ENCODE measurements around the gene LYPD6B.

The LYPD6B gene

DNA sequence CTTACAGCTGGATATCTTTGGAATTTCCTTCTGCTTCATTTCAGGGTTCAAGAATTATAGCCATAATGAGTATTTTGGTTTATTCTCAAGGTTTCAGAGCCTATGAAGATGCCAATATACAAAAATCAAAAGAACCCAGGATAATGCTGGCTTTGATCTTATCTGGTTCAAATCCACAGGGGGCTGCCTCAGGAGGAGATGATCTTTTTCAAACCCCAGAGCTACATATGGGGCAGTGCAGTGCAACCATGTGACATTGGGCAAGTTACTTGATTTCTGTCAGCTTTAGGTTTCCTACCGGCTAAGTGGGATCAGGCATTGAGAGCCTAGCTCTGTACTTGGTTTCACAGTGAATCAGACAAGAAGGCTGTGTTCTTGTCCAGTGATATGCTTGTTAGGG, 23.0 kb upstream of the LYPD6B start:
- DNase-seq: no peak

GRCh38 chr2:149015926-149016563, 22.5 kb upstream of the LYPD6B start:
- DNase-seq: no peak

DNA sequence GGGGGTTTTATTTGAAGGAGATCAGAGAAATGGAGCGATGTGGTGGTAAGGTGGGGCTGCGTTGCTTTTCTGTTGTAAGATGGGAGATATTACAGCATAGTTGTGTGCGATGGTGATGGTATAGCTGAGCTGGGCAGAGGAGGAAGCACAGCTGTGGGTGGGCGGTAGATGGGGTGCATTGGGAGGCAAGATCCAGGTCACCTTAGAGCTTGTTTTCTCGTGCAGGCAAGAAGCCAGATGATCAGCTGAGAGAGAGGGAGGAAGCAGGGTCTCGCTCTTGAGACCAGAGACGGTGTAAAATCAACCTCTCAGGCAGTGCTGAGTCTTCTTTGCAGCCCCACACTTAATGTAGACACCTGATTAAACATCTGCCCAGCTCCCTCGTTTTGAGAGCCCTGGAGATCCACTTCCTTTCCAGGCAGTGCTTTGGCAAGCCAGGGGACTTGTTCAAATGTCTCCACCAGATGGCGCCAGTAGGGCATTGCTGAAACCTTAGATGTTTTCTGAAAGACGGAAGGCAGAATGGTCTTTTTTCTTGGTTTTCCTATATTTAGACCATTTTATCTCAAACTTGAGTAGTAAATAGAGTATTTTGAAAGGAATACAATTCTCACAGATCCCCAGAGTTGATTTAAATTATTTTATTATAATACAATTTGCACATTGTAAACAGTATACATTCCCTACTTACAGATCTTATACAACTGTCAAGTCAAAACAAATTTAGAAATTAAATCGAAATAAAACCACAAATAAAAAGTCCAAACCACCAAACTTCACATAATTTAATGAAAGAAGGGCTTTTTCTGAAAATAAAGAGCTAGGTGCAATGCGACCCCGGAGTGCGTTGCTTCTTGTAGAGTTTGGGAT, 21.1 kb upstream of the LYPD6B start:
- DNase-seq: peak; percentile 80

DNA sequence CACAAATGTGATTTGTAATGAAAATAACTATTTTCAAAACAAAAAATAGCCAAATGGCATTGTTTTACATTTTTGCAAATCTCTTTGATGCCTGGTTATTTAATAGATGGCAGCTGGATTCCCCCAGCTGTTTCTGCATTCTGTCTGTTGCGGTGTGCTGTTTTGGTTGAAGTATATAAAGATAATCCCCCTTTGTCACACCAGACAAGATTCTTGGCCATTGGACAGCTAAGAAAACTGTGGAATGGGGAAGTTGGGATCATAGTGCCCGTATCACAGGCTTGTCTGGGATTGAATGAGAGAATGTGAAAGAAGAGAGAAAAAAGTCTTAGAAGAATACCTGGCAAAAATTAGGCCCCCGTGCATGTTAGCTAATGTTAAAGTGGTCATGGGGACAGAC, 19.5 kb upstream of the LYPD6B start:
- DNase-seq: no peak

- no peak for DNase-seq
Measured at GRCh38 chr2:149019768-149020167, 18.7 kb upstream of the LYPD6B start.

DNA sequence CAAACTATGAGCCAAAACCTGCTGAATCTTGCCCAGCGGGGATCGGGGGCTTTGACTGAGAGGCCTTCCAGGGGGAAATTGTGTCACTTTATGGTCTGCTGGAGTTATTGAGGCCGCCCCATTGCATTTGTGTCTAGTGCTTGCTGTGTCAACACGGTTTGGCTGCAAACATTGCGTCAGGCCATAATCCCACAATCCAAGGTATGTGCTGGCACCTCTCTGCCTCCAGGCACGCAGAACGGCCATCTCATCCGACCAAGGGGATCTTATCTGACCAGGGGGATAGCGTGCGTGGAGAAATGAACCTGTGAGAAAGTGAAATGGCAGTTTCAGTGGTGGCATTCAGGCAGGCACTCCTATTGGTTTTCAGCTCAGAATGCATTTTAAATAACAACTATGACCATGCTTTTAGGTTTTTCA, 18.1 kb upstream of the LYPD6B start:
- no peak for DNase-seq

DNA sequence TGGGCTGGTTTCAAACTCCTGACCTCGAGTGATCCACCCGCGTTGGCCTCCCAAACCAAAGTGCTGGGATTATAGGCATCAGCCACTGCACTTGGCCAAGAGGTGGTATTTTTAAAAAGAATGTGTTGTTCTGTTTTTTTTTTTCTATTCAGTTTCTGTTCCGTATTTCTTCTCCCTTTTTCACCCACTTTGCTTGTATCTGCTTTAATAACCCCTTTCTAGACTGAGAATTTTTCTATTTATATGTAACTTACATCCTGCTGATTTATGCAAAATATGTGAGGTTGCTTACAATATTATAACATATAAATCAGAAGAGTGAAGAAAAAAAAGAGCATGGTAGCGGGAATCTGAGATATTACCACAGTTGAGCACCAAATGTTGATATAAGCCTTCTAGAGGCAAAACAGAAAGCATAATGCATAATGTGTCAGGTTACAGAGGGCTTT, 17.2 kb upstream of the LYPD6B start:
- no peak for DNase-seq

- no peak for DNase-seq
Measured at GRCh38 chr2:149021761-149022160, 16.7 kb upstream of the LYPD6B start.

- no peak for DNase-seq
Measured at GRCh38 chr2:149023091-149023490, 15.4 kb upstream of the LYPD6B start.

GRCh38 chr2:149027590-149028250, 10.8 kb upstream of the LYPD6B start:
- DNase-seq: no peak

- no peak for DNase-seq
Measured at GRCh38 chr2:149028377-149028776, 10.1 kb upstream of the LYPD6B start.

- no peak for DNase-seq
Measured at GRCh38 chr2:149028891-149029290, 9.6 kb upstream of the LYPD6B start.

- DNase-seq: no peak
Measured at GRCh38 chr2:149029307-149029965, 9.1 kb upstream of the LYPD6B start.

GRCh38 chr2:149031396-149031795, 7.1 kb upstream of the LYPD6B start:
- no peak for DNase-seq

DNA sequence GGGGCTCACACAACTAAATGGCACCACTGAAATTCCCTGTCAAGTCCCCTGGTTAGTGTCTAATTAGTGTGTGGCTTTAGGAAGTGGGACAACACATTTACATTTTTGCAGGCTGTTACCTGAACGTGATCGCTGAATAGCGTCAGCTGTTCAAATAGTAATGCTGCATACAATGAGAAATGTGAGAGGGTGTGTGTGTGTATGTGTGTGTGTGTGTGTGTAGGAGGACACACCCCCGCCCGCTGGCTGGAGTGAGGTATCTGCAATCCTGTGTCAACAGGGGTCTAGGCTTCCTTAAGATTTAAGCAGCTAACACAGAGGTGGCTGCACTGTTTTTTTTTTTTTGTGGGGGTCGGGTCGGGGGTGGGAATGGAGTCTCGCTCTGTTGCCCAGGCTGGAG, 4.8 kb upstream of the LYPD6B start:
- no peak for DNase-seq

DNA sequence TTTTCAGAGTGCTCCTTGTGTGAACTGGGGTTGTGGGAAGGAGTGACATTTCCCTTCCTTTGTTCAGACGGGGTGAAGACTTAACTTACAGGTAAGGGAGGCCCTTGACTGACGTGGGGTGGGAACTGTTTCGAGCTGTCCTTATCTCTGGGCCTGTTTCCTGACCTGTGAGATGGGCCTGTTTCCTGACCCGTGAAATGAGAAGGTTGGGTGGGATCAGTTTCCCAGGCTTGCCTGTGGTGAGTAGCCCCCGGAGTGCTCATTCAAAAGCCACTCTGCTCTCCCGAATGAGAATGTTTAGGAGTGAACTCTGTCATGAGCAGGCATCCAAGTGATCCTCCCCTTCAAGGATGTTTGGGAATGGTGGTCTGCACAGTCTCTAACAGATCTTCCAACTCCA, 4.1 kb upstream of the LYPD6B start:
- no peak for DNase-seq

DNA sequence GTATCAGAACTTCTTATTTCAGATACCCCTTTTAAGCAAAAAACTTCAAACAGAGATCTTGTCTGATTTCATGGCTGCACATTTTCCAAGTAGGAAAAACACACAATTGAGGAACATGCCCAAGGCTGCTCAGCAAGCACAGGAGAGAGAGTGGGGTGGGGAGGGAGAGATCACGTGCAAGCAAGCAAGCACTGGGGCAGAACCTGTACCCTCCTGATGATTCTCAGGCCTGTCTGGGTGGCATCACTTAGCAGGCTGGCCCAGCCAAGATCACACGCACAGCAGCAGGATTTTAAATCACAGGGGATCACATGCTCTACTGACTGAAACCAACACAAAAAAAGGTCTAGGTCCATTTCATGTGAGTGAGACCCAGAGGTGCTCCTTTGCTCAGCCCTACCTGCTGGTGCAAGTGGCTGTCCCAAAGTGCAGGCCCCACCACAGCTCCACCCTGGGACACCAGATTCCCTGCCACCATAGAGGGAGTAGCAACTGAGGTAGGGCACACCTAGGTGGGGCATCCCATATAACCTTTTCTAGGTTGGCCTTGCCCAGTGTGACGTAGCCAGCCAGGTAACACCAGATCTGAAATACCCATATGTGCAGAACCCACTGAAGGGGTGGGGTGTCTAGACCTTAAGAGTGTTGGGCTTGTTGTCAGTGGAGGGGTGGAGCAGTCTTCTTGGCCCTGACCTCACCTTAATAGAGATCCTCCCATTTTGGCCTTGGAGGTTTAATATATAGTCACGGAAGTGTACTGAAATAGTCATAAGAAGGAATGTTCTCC, 1.8 kb upstream of the LYPD6B start:
- no peak for DNase-seq

DNA sequence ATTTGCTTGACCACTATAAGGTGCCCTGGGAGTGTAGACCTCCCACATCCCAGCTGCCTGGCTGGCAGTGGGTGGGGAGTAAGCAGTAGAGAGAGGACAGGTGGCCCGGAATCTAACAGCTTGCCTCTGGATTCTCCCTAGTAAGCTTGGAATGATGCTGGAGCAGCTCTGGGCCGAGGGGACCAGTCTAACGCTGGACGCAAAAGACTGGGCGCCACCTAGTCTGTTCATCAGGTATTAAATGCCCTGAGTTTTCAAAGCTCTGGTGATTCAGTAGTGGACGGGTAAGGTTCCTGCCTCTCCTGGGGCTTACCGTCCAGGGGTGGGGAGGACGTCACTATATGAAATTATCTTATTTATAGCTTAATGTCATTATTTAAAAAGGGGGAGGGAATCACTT, 648 bp upstream of the LYPD6B start:
- no peak for DNase-seq

DNA sequence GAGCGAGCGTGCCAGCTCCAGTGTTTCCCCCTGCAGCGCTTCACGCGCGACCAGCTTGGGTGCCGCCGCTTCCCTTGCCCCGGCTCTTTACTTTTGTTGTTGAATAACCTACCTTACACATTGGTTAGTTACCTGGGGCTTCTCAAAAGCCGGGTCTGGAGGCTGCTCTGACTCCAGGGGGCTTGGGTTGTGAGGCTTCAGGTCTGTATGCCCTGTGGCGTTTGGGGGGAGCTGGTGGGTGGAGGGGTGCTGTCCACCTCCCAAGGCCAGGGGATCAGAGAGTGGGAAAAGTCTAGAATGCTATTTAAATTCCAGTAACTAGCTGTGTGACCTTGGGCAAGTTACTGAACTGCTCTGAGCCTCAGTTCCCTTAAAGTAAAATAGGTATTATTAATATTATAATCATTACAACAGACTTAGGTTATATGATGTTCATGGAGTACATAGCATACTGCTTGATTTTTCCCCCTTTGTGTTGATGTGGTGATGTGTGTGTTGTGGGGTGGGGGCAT, 770 bp downstream of the LYPD6B start:
- no peak for DNase-seq

GRCh38 chr2:149040451-149040850, 2.0 kb downstream of the LYPD6B start:
- DNase-seq: peak; percentile 74 to 75

GRCh38 chr2:149041482-149041881, 3.0 kb downstream of the LYPD6B start:
- DNase-seq: no peak

DNA sequence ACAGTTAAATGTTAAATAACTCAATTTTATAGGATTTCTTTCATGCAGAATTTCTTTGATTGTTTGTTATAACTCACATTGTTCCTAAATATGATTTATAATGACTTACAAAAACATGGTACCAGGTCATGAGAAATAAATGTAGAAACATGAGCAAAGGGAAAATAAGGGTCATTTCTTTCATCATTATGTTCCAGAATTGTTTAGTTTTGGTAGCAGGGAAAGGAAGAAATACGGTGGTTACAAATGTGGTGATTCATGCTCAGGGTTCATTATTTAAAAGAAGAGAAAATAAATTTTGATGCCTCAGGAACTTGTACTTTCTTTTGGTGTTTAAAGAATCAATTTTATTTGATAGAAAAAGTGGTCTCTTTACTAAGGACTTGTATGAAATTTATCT, 4.4 kb downstream of the LYPD6B start:
- no peak for DNase-seq

Measured in activated T-cell treated with anti-CD3 and anti-CD28 coated beads, Interleukin-2, amount 50 U/mL, for 48 hours (primary cell).